WTC11 (cell line): ENCODE results near the gene RPS6KA5. TPM values are rescaled to one million over a fixed set of nuclear protein-coding genes. Genes with fewer than 3 reads are reported as not detected.
A peak's percentile ranks its signal among the peaks of the same experiment; 100 is the strongest.

Experiments used
- ATAC-seq: fragments of 200-7000 bp; cut with Tn5 transposase; 2 replicates; pipeline ENCODE4 v1.10.0; 2021; ENCODE audit warnings: mild to moderate bottlenecking, moderate library complexity
- CTCF ChIA-PET: fragments of 300-600 bp; sonication (Branson Sonifier 250); formaldehyde crosslinking; loops from one replicate; lab custom pipeline; 2021; ENCODE audit warnings: antibody characterized with exemption; lab: Charles Lee
- POLR2A ChIA-PET: fragments of 350-600 bp; sonication (Branson Sonifier 250); formaldehyde crosslinking; loops from one replicate; lab custom pipeline; 2021; ENCODE audit warnings: antibody characterized with exemption; lab: Charles Lee
- DNase-seq: peaks from one replicate; pipeline ENCODE4 v3.0.0; 2021; ENCODE audit warnings: low spot score
- H3K27ac Mint-ChIP-seq: 2 replicates; pipeline ENCODE4 v1.8.0; 2021; ENCODE audit warnings: mixed read lengths
- H3K27me3 Mint-ChIP-seq: 2 replicates; pipeline ENCODE4 v1.8.0; 2021; ENCODE audit warnings: low read depth, mild to moderate bottlenecking, moderate library complexity, mixed read lengths
- H3K36me3 Mint-ChIP-seq: 2 replicates; pipeline ENCODE4 v1.8.0; 2021; ENCODE audit warnings: mixed read lengths
- H3K4me1 Mint-ChIP-seq: 2 replicates; pipeline ENCODE4 v1.8.0; 2022; ENCODE audit warnings: mixed read lengths
- H3K4me3 Mint-ChIP-seq: 2 replicates; pipeline ENCODE4 v1.8.0; 2021; ENCODE audit warnings: mild to moderate bottlenecking, moderate library complexity, mixed read lengths
- H3K9me3 Mint-ChIP-seq: 2 replicates; pipeline ENCODE4 v1.8.0; 2021; ENCODE audit warnings: mixed read lengths
- CREB1 ChIP-seq: sonication (generic); formaldehyde crosslinking; IDR thresholded peaks from 2 replicates; pipeline ENCODE4 v1.8.0; 2023; ENCODE audit warnings: mild to moderate bottlenecking, missing genetic modification reagents
- ELF4 ChIP-seq: sonication (generic); formaldehyde crosslinking; IDR thresholded peaks from 2 replicates; pipeline ENCODE4 v1.8.1; 2022; ENCODE audit warnings: low read depth, mild to moderate bottlenecking, moderate library complexity, missing genetic modification reagents
- GTF2I ChIP-seq: fragments of 250-450 bp; sonication (Bioruptor Pico); conservative IDR thresholded peaks from 2 replicates; pipeline ENCODE4 v1.4.0; 2021; ENCODE audit warnings: mild to moderate bottlenecking
- IRF2 ChIP-seq: sonication (generic); formaldehyde crosslinking; IDR thresholded peaks from 2 replicates; pipeline ENCODE4 v1.8.0; 2022; ENCODE audit warnings: low read depth, missing genetic modification reagents, borderline replicate concordance
- JUN ChIP-seq: sonication (generic); formaldehyde crosslinking; IDR thresholded peaks from 2 replicates; pipeline ENCODE4 v1.8.0; 2023; ENCODE audit warnings: mild to moderate bottlenecking, missing genetic modification reagents
- MXD4 ChIP-seq: fragments of 250-450 bp; sonication (Bioruptor Pico); IDR thresholded peaks from 2 replicates; pipeline ENCODE4 v1.8.0; 2021; ENCODE audit warnings: mild to moderate bottlenecking, moderate library complexity, borderline replicate concordance
- NFE2L1 ChIP-seq: sonication (generic); formaldehyde crosslinking; IDR thresholded peaks from 2 replicates; pipeline ENCODE4 v1.8.1; 2023; ENCODE audit warnings: missing genetic modification reagents
- NR1H2 ChIP-seq: sonication (generic); formaldehyde crosslinking; IDR thresholded peaks from 2 replicates; pipeline ENCODE4 v1.9.0; 2021; ENCODE audit warnings: mild to moderate bottlenecking, moderate library complexity, missing genetic modification reagents
- RORB ChIP-seq: fragments of 250-450 bp; sonication (Bioruptor Pico); IDR thresholded peaks from 2 replicates; pipeline ENCODE4 v1.9.0; 2021; ENCODE audit warnings: mild to moderate bottlenecking
- SMAD3 ChIP-seq: sonication (generic); formaldehyde crosslinking; IDR thresholded peaks from 2 replicates; pipeline ENCODE4 v1.8.0; 2022; ENCODE audit warnings: missing genetic modification reagents, mild to moderate bottlenecking, borderline replicate concordance
- SP1 ChIP-seq: sonication (generic); formaldehyde crosslinking; conservative IDR thresholded peaks from 2 replicates; pipeline ENCODE4 v1.8.1; 2022; ENCODE audit warnings: missing genetic modification reagents
- TEAD1 ChIP-seq: sonication (generic); formaldehyde crosslinking; IDR thresholded peaks from 2 replicates; pipeline ENCODE4 v1.8.0; 2022; ENCODE audit warnings: mild to moderate bottlenecking, missing genetic modification reagents
- USF1 ChIP-seq: sonication (generic); formaldehyde crosslinking; IDR thresholded peaks from 2 replicates; pipeline ENCODE4 v1.8.0; 2022; ENCODE audit warnings: mild to moderate bottlenecking, missing genetic modification reagents
- ZBTB21 ChIP-seq: sonication (generic); formaldehyde crosslinking; IDR thresholded peaks from 2 replicates; pipeline ENCODE4 v1.8.1; 2023; ENCODE audit warnings: mild to moderate bottlenecking, missing genetic modification reagents, borderline replicate concordance
- ZMAT4 ChIP-seq: fragments of 250-450 bp; sonication (Bioruptor Pico); IDR thresholded peaks from 2 replicates; pipeline ENCODE4 v1.9.0; 2021; ENCODE audit warnings: mild to moderate bottlenecking
- ZNF232 ChIP-seq: sonication (generic); formaldehyde crosslinking; IDR thresholded peaks from 2 replicates; pipeline ENCODE4 v1.8.0; 2022; ENCODE audit warnings: mild to moderate bottlenecking, missing genetic modification reagents
- ZNF263 ChIP-seq: sonication (generic); formaldehyde crosslinking; IDR thresholded peaks from 2 replicates; pipeline ENCODE4 v1.8.1; 2022; ENCODE audit warnings: low read depth, mild to moderate bottlenecking, moderate library complexity, missing genetic modification reagents
- ZNF317 ChIP-seq: sonication (generic); formaldehyde crosslinking; IDR thresholded peaks from 2 replicates; pipeline ENCODE4 v1.8.1; 2023; ENCODE audit warnings: low read depth, mild to moderate bottlenecking, moderate library complexity, missing genetic modification reagents, borderline replicate concordance
- ZNF396 ChIP-seq: fragments of 250-450 bp; sonication (Bioruptor Pico); IDR thresholded peaks from 2 replicates; pipeline ENCODE4 v1.8.0; 2021; ENCODE audit warnings: mild to moderate bottlenecking, moderate library complexity, borderline replicate concordance
- ZNF532 ChIP-seq: fragments of 250-450 bp; sonication (Bioruptor Pico); IDR thresholded peaks from 2 replicates; pipeline ENCODE4 v1.9.0; 2021; ENCODE audit warnings: mild to moderate bottlenecking, borderline replicate concordance
- total RNA-seq: library from RNA; stranded (reverse); gene quantifications from 3 replicates; pipeline ENCODE4 v1.2.3, GENCODE V29; 2021
- TF ChIP-seq, protein P1 (sequence below): sonication (generic); formaldehyde crosslinking; IDR thresholded peaks from 2 replicates; pipeline ENCODE4 v1.8.1; 2022; ENCODE audit warnings: low read depth, mild to moderate bottlenecking, moderate library complexity, missing genetic modification reagents, borderline replicate concordance
- TF ChIP-seq, protein P2 (sequence below): fragments of 250-450 bp; sonication (Bioruptor Pico); IDR thresholded peaks from 2 replicates; pipeline ENCODE4 v1.8.0; 2021; ENCODE audit warnings: mild to moderate bottlenecking
- TF ChIP-seq, protein P3 (sequence below): sonication (generic); formaldehyde crosslinking; IDR thresholded peaks from 2 replicates; pipeline ENCODE4 v1.8.0; 2023; ENCODE audit warnings: missing genetic modification reagents
- TF ChIP-seq, protein P4 (sequence below): sonication (generic); formaldehyde crosslinking; IDR thresholded peaks from 2 replicates; pipeline ENCODE4 v1.8.1; 2023; ENCODE audit warnings: mild to moderate bottlenecking, moderate library complexity, missing genetic modification reagents

RPS6KA5 gene
- total RNA-seq, 1 experiment from 2014 or later: 5.2 TPM

DNA sequence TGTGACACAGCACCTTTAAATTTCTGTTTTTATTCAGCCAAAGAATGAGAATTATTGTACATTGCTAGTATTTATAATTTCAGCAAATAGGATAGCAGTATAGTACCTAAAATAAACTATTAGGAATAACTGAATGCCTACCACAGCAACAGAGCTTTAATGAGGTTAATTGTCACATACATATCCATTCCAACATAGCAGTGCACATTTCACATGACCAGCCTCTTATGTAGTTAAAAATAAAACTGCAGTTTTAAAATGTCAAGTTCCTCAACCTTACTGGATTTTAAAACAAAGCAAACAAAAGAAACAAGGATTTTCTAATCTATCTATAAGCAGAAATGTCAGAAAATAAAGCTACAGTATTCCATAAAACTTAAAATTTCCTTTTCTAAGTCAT is 193.6 kb downstream of the RPS6KA5 start (continued):
- TF ChIP-seq ZBTB21 (CRISPR knock-in tag): no peak
- no peak for TF ChIP-seq ZNF263
- TF ChIP-seq ZNF396 (CRISPR knock-in tag): no peak

- POLR2A ChIA-PET: no interaction called here
- Mint-ChIP-seq H3K4me1 (peaks cover 5% of the 10 kb centered on the region), H3K9me3 (no peaks in the 10 kb centered on the region)
Observed at GRCh38 chr14:90864741-90865140, 195.7 kb downstream of the RPS6KA5 start.

DNA sequence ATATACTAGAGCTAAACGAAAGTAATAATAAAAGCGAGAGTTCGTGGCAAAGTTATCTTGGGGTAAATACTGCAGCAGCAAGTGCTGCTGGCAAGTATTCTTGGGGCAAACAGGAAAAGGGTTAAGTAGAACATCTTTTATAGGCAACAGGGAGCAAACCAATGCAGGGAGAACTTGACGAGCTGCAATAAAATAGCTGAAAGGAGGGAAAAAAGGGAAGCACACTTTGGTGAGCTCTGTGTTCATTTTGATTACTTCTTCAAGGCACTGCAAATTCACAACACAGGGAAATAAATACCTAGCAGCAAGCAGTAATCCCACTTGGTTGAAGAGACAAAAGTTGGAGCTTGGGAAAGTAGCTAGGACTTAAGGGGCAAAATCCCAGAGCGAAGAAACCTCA is 201.9 kb downstream of the RPS6KA5 start:
- no peaks in the 10 kb centered on the region for H3K9me3 Mint-ChIP-seq
- no peaks in the 10 kb centered on the region for H3K36me3 Mint-ChIP-seq
- no peaks in the 10 kb centered on the region for H3K27me3 Mint-ChIP-seq
- no peak overlapping the region for H3K4me3 Mint-ChIP-seq
- H3K4me1 Mint-ChIP-seq: no peaks in the 10 kb centered on the region
- ChIA-PET CTCF (interaction anchor here (1.0 kb wide), 1 partner anchor 44 kb away, joined by 6 read pairs; no protein-coding TSS in a partner anchor), POLR2A (no interaction called here)
- ATAC-seq: no peak
- H3K27ac Mint-ChIP-seq: peak overlapping the region; percentile 50; the same call in 1 of the 2 replicates
- DNase-seq: no peak
- TF ChIP-seq NFE2L1 (CRISPR knock-in tag) (no peak), MXD4 (CRISPR knock-in tag) (no peak), ZNF317 (CRISPR knock-in tag) (no peak), ZMAT4 (CRISPR knock-in tag) (no peak), NR1H2 (CRISPR knock-in tag) (no peak)
- TF ChIP-seq, protein P1, sequence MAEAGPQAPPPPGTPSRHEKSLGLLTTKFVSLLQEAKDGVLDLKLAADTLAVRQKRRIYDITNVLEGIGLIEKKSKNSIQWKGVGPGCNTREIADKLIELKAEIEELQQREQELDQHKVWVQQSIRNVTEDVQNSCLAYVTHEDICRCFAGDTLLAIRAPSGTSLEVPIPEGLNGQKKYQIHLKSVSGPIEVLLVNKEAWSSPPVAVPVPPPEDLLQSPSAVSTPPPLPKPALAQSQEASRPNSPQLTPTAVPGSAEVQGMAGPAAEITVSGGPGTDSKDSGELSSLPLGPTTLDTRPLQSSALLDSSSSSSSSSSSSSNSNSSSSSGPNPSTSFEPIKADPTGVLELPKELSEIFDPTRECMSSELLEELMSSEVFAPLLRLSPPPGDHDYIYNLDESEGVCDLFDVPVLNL: no peak
- TF ChIP-seq, protein P2, sequence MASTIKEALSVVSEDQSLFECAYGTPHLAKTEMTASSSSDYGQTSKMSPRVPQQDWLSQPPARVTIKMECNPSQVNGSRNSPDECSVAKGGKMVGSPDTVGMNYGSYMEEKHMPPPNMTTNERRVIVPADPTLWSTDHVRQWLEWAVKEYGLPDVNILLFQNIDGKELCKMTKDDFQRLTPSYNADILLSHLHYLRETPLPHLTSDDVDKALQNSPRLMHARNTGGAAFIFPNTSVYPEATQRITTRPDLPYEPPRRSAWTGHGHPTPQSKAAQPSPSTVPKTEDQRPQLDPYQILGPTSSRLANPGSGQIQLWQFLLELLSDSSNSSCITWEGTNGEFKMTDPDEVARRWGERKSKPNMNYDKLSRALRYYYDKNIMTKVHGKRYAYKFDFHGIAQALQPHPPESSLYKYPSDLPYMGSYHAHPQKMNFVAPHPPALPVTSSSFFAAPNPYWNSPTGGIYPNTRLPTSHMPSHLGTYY (CRISPR knock-in tag): no peak
- TF ChIP-seq, protein P3, sequence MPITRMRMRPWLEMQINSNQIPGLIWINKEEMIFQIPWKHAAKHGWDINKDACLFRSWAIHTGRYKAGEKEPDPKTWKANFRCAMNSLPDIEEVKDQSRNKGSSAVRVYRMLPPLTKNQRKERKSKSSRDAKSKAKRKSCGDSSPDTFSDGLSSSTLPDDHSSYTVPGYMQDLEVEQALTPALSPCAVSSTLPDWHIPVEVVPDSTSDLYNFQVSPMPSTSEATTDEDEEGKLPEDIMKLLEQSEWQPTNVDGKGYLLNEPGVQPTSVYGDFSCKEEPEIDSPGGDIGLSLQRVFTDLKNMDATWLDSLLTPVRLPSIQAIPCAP (CRISPR knock-in tag): no peak

More at GRCh38 chr14:90864741-90865140, 195.7 kb downstream of the RPS6KA5 start:
- ATAC-seq: no peak
- no peaks in the 10 kb centered on the region for H3K27me3 Mint-ChIP-seq
- H3K27ac Mint-ChIP-seq: no peak overlapping the region
- no peak overlapping the region for H3K4me3 Mint-ChIP-seq
- no peak for DNase-seq
- TF ChIP-seq ZNF232 (CRISPR knock-in tag): no peak
- no peak for TF ChIP-seq RORB (CRISPR knock-in tag)
- TF ChIP-seq SP1: no peak
- no peak for TF ChIP-seq IRF2 (CRISPR knock-in tag)
- TF ChIP-seq JUN (CRISPR knock-in tag): no peak
- no peak for TF ChIP-seq SMAD3 (CRISPR knock-in tag)
- no peak for TF ChIP-seq GTF2I
- TF ChIP-seq CREB1 (CRISPR knock-in tag): no peak
- no peak for TF ChIP-seq ZNF532
- TF ChIP-seq ELF4 (CRISPR knock-in tag): no peak
- no peak for TF ChIP-seq USF1 (CRISPR knock-in tag)
- TF ChIP-seq TEAD1 (CRISPR knock-in tag): no peak
- TF ChIP-seq, protein P4, sequence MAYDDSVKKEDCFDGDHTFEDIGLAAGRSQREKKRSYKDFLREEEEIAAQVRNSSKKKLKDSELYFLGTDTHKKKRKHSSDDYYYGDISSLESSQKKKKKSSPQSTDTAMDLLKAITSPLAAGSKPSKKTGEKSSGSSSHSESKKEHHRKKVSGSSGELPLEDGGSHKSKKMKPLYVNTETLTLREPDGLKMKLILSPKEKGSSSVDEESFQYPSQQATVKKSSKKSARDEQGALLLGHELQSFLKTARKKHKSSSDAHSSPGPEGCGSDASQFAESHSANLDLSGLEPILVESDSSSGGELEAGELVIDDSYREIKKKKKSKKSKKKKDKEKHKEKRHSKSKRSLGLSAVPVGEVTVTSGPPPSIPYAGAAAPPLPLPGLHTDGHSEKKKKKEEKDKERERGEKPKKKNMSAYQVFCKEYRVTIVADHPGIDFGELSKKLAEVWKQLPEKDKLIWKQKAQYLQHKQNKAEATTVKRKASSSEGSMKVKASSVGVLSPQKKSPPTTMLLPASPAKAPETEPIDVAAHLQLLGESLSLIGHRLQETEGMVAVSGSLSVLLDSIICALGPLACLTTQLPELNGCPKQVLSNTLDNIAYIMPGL (CRISPR knock-in tag): no peak
- no peaks in the 10 kb centered on the region for H3K36me3 Mint-ChIP-seq
- CTCF ChIA-PET: no interaction called here
